ENCODE measurements around the gene ANAPC2.

ANAPC2 gene, protein sequence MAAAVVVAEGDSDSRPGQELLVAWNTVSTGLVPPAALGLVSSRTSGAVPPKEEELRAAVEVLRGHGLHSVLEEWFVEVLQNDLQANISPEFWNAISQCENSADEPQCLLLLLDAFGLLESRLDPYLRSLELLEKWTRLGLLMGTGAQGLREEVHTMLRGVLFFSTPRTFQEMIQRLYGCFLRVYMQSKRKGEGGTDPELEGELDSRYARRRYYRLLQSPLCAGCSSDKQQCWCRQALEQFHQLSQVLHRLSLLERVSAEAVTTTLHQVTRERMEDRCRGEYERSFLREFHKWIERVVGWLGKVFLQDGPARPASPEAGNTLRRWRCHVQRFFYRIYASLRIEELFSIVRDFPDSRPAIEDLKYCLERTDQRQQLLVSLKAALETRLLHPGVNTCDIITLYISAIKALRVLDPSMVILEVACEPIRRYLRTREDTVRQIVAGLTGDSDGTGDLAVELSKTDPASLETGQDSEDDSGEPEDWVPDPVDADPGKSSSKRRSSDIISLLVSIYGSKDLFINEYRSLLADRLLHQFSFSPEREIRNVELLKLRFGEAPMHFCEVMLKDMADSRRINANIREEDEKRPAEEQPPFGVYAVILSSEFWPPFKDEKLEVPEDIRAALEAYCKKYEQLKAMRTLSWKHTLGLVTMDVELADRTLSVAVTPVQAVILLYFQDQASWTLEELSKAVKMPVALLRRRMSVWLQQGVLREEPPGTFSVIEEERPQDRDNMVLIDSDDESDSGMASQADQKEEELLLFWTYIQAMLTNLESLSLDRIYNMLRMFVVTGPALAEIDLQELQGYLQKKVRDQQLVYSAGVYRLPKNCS
- 11.2 to 34.4 (median 23.0) reads per million in 18 experiments for total RNA-seq

DNA sequence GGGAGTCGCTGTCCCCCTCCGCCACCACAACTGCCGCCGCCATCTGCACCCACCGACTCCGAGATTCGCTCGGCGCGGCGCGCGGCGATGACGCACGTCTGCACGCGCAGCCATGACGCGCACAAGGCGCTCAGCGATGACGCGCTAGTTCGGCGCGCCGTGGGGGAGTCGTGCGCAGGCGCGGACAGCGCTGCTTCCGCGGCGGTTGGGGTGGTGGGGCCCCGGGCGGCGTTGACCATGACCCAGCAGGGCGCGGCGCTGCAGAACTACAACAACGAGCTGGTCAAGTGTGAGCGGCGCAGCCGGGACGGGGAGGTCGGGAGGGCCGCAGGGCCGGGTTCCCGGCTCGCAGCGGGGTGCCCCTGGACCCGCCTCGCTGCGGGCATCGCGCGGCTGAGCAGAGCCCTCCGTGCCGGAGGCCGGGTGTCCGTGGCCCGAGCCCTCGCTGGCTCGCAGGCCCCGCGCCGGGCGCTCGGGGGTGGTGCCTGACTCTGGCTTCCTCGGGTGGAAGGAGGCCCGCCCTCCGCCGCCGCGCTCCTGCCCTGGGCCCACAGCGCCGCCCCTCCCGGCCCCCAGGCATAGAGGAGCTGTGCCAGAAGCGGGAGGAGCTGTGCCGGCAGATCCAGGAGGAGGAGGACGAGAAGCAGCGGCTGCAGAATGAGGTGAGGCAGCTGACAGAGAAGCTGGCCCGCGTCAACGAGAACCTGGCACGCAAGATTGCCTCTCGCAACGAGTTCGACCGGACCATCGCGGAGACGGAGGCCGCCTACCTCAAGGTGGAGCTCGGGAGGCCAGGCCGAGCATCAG lies at the start of gene ANAPC2, which contains the start of gene SSNA1:
TSS of gene ANAPC2 (minus strand) at position 71 of the 807 bp plus-strand sequence. CDS start at position 43, 28 bp downstream.
TSS of gene SSNA1 (plus strand) at position 187 of the 807 bp plus-strand sequence. CDS start at position 238, 51 bp downstream.
- peak; percentile 94 to 96 for DNase-seq

DNA sequence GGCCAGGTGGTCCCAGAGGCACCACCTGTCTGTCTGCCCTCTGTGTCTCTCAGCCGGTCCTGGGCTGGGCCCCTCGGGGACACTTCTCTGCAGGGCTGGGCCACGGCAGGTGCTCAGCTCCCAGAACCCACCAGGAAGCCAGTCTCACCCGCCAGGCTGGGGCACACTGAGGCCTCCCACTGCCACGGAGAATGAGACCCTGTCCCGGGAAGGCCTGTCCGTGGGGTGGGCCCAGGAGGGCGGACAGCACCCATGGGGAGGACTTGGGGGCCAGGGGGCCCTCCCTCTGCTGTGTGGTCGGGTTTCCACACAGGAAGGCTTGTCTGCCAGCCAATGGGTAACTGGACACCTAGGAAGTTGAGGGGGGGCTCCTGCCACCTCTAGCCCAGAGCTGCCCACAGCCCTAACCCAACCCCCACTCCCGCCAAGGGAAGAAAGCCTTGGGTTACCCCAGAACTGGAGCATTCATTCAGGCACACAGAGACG lies 48.6 kb upstream of the ANAPC2 start:
- no peak for DNase-seq

DNA sequence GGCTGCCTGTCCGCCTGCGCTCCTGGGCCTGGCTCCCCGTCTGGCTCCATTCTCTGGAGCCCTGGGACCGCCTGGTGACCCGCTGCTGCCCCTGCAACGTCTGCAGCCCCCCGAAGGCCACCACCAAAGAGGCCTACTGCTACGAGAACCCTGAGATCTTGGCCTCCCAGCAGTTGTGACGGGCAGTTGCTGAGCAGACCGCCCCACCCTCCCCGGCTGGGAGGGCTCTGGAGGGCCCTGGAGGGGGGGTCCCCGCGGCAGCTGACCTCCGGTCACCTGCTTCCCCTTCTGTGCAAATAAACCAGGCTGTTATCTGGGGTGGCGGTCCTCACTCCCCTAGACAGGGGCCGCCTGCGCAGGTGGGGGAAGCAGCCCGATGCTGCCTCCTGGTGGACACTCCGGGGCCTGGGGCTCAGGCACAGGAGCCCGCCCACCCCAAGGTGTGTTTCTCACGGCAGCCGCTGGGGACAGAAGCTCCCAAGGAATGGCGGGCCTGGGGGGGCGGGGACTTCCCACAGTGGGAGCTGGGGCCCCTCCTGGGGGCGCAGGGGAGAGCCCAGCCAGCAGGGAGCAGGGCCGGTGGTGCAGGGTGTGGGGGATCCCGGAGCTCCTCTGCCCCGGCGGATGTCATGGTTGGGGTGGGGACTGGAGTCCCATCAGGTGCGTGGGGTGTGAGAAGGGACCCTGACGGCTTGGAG lies 48.0 kb upstream of the ANAPC2 start:
- peak; percentile 77 to 85 for DNase-seq

DNA sequence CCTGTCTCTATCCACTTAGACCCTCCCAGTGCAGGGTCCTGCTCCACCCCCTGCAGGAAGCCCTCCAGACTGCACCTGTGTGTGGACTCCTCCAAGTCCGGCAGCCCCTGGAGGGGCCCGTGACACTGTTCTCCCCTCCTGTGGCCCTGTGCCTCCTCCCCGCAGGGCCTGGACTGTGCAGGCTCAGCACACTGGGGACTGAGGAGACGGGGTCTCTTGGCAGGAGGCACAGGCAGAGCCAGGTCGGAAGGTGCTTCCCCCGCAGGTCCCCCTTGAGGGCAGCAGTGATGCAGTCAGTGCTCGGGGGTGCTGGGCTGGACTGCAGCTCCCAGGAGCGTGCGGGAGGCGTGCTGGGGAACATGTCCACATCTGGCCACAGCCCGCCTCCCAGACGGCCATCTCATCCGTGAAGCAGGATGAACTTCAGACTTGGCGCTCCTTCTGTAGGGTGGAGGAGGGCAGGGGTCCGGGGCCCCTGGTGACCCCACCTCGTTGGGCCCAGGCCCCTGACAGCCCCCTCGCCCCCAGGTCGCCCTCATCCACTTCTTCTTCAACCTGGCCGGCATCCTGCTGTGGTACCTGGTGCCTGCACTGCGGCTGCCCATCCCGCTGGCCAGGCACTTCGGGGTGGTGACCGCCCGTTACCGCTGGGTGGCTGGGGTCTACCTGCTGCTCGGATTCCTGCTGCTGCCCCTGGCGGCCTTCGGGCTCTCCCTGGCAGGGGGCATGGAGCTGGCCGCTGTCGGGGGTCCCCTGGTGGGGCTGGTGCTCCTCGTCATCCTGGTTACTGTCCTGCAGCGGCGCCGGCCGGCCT lies 47.3 kb upstream of the ANAPC2 start:
- no peak for DNase-seq

DNA sequence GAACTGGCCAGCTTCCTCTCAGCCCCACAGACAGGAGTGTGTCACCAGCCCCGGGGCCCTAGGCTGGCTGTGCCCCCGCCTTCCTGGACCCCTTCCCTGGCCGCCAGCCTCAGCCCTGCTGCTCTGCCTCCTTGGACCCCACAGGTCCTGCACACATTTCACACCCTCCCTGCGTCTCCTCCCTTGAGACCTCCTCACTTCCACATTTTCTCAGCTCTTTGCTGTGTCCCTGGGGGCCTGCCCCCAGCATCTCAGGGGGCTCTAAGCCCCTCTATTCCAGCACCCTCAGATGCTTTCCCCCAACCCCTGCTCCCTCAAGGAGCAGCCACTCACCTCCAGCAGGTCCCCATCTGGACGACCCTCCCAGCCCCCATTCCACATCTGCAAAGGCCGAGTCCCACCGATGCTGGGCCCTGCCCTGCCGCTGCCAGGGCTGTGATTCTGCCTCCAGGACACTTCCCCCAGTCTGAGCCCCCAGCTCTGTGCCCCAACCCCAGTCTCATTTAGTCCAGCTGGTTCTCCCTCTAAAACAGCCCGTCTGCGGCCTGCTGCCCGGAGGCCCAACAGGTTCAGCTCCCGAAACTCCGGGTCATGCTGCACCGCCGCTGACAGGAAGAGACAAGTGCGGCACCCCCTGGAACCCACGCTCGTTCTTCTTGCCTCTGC lies 46.5 kb upstream of the ANAPC2 start:
- no peak for DNase-seq

DNA sequence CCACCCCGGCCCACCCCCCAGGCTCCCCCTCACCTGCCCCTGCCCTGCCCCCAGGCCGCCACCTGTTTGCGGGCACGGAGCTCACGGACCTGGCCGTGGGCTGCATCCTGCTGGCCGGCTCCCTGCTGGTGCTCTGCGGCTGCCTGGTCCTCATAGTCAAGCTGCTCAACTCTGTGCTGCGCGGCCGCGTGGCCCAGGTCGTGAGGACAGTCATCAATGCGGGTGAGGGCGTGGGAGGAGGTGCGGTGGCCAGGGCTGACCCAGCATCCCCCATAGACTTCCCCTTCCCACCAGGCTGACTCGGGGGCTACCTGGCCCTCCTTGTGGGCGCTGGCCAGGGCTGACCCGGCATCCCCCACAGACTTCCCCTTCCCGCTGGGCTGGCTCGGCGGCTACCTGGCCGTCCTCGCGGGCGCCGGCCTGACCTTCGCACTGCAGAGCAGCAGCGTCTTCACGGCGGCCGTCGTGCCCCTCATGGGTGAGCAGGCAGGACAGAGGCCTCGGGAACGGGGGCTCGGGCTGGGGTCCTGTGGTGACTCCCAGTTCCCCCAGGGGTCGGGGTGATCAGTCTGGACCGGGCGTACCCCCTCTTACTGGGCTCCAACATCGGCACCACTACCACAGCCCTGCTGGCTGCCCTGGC lies 45.8 kb upstream of the ANAPC2 start:
- DNase-seq = no peak

DNA sequence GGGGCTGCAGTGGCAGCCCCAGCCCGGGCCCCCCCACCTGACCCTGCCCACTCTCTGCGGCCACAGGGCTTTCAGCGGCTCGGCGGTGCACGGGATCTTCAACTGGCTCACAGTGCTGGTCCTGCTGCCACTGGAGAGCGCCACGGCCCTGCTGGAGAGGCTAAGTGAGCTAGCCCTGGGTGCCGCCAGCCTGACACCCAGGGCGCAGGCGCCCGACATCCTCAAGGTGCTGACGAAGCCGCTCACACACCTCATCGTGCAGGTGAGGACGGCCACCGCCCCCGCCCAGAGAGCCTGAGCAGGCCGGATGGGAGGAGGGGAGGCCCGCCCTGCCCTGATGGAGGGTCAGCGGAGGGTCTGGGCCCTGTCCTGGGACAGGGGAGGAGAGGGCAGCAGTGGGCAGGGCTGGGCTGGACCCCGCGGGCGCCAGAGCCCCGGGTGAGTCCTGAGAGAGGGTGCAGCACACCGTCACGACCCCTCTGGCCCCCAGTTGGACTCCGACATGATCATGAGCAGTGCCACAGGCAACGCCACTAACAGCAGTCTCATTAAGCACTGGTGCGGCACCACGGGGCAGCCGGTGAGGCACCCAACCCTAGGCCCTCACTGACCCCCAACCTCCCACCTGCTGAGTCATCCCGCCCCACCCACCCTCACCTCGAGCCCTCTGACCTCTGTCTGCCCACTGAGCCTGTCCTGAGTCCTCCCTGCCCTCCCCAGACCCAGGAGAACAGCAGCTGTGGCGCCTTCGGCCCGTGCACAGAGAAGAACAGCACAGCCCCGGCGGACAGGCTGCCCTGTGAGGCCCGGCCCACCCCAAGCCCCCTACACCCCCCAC lies 45.0 kb upstream of the ANAPC2 start:
- no peak for DNase-seq

DNA sequence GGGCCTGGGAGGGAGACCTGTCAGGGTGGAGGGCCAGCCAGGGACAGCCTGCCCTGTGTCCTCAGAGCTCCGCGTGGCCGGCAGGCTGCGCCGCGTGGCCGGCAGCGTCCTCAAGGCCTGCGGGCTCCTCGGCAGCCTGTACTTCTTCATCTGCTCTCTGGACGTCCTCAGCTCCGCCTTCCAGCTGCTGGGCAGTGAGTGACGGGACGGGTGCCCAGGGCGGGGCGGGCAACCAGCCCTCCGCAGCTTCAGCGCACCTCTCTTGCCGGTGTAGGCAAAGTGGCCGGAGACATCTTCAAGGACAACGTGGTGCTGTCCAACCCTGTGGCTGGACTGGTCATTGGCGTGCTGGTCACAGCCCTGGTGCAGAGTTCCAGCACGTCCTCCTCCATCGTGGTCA lies 44.1 kb upstream of the ANAPC2 start:
- no peak for DNase-seq

DNA sequence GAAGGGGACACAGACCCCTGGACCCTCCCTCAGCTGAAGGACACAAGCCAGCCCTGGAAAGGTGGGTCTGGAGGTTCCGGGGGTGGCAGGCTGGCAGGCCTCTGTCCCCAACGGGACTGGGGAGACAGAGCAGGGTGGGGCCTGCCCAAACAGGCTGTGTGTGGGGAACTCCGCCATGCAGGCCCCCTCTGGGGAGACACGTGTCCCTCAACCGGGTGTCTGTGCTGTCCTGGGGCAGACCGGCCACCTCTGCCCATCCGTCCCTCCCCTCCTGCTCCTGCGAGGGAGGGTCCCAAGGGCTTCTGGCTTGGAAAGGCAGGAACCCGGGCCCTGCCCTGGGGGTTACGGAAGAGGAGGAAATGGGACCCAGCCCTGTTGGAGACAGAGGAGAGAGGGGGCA lies 43.7 kb upstream of the ANAPC2 start:
- no peak for DNase-seq

DNA sequence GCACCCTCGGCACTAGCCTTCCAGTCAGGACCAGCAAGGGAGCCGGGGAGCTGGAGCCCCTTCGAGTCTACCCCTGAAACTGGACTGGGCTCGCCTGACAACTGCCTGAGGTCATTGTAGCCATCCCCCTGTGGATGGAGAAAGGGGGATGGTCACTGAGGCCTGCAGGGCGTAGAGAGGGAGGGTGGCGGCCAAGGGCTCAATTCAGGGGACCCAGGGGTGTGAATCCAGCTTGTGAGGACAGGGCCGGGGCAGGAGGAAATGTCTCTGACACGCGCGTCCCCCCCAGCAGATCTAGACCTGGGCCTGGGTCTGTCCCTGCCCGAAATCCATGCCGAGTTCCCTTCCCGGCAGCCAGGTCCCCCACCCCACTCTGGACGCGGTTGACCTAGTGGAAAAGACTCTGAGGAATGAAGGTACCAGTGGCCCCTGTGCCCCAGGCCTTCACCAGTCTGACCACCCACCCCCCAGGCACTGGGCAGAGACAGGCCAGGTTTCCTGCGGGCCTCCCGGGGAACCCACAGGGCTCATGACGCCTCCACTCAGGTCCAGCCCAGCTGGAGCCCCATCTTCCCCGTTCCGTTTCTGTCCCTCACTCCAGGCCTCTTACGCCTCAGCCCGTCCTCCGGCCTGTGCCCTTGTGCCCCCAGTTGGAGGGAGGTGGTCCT lies 43.1 kb upstream of the ANAPC2 start:
- no peak for DNase-seq

DNA sequence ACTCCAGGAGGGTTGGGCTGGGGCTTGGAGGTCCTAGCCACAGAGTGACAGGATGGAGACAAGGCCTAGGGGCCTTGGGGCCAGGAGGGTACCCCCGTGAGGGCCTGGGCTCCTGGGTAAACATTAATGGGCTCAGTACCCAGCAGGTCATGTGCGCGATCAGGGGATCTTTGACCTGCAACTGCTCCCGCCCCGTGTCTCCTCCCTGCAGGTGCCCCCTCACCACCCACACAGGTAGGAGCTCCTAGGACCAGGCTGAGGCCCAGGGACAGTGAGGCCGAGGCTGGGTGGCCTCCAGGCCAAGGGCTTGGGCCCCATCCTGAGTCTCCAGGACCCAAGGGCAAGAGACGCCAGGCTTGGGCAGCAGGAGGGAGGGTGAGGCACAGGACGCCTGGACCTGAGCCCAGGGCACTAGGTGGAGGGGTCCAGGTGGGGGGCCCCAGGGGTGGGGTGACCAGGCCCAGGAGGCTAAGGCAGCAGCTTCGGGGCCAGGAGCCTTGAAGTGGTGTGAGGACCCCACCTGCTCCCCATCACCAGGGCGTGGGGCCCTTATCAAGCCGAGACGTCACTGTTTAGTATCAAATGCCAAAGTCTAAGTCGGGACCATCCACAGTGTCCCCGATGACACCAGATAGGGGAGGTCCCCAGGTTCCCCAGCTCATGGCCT lies 42.5 kb upstream of the ANAPC2 start, which contains the start of gene SLC34A3:
TSS of gene SLC34A3 (plus strand) at position 197 of the 667 bp plus-strand sequence. CDS start 802 bp downstream, outside the sequence.
- no peak for DNase-seq

DNA sequence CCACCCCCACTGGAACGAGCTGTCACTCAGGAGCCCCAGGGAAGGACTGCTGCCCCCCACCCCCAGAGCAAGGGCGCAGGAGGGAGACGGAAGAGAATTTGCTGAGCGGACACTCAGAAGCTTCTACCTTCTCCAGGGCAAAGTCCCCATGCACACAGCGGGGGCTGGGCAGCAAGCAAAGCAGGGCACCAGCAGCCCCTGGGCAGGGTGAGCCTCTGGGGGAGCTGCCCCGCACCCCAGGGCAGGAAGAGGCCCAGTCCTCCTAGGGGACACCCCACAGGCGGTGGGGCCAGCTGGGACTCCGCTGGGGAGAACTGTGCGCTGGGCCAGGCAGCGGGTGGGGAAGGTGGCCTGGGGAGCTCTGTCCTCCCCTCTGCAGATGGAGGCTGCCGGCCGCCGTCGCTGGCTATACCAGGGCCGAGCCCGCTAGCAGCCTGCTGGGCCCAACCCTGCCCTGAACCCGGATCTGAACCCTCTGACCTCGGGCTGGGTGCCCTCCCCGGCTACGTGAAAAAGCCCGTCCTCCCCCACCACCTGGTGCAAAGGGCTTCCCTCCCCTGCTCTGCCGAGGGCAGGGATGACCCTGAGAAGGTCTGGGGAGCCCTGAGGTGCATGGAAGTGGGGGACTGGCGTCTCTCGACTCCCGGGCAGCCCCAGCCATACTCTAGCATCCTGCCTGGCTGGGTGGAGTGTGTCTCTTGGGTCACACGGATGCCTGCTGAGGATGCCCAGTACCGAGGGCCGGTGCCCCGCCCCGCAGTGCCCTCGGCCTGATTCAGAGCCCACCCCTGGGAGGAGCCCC lies 41.7 kb upstream of the ANAPC2 start:
- no peak for DNase-seq

DNA sequence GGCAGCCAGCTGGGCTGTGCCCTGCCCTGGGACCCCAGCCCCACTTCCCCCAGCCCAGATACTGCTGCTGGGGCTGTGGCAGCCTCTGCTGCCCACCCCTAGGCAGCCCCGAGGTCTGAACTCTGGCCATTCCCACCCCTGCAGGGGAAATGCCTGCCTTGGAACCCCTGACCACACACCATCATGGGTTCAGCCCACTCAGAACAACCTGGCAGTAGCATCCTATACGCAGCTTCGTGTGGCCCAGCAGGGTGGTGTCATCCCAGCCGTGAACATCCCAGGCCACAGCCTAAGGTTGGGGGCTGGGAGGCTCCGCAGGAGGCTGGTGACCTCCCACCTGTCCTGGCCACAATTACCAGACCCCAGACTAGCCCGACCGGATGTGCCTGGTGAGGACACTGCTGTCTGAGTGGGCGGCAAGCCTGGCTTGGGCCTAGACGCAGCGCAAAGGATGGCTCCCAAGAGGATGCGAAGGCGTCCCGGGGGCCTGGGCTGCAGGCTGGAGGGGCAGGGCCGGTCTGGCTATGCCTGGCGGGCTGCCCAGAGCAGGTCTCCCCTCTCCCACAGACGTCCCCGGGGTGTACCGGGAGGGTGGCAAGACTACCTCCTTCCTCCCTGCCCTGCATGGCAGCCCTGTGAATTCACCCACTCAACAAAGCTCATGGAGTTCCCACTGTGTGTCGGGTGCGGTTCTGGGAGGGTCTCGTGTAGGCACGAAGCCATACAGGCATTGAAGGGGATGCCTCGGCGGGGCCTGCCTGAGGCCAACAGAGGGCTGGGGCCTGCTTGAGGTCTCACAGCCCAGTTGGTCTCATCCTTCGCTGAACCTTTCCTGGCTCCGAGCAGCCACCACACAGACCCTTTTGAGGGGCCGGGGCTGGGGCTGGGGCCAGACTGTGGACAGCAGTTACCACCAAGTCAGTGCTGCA lies 40.9 kb upstream of the ANAPC2 start:
- no peak for DNase-seq

DNA sequence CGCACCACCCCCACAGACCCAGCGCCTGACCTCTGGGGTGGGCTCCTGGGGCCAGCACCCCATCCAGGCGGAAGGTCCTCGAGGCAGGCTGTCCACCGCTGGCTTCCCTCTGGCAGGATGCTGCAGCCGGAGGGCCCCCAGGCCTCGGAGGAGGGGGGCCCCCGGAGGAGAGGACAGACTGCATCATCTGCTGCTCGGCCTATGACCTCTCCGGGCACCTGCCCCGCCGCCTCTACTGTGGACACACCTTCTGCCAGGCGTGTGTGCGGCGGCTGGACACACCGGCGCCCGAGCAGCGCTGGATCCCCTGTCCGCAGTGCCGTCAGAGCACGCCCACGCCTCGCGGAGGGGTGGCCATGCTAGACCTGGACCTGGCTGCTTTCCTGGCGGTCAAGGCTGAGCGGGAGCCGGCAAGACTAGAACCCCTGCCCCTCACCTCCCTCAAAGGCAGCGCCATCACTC lies 40.2 kb upstream of the ANAPC2 start:
- DNase-seq = no peak

DNA sequence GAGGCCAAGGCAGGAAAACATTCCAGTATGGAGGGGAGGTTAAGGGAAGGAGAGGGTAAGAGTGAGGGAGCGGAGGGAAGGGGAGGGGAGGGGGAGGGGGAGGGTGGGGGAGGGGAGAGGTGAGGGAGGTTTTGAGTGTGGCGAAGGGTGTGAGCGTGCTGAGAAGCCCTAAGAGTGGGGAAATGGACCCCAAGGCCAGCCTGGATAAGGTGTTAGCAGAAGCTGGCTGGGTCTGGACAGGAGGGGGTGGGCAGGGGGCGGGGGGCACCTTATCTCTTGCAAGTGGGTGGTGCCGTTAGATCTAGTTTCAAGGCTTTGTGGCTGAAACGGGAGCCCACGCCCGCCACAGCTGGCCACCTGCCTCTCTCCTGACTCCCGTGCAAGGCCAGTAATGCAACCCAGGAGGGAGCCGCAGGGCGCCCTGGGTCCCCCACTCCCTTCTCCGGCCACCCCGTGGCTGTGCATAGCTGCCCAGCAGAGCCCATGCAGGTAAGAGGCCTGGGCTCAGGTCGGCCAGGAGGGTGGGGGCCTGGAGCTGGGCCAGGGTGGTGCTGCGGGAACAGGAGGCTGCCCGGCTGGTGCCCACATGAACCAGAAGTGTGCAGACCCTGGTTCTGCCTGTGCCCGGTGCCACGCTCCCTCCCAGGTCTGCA lies 39.6 kb upstream of the ANAPC2 start:
- no peak for DNase-seq

All from inflammatory macrophage (primary cell).